HCT116 (cell line): Measurements from ENCODE around the gene SYT7. TPM values are rescaled to one million over a fixed set of nuclear protein-coding genes. Genes with fewer than 3 reads are reported as not detected.

Source experiments
- ATAC-seq: fragments of 200-7000 bp; cut with Tn5 transposase; 2 replicates; pipeline ENCODE4 v1.9.1; 2020; ENCODE audit warnings: mild to moderate bottlenecking, moderate library complexity
- BruUV-seq: library from RNA; stranded (reverse); fragments of 400-500 nt; replicated peaks from 2 replicates; lab custom pipeline; 2021; lab: Mats Ljungman, UMichigan
- CTCF ChIA-PET: fragments of 300-600 bp; sonication (Branson Sonifier 250); formaldehyde crosslinking; loops from one replicate; lab custom pipeline; 2021; ENCODE audit warnings: antibody characterized with exemption; lab: Charles Lee
- POLR2A ChIA-PET: fragments of 300-600, 350-600 bp; sonication (Branson Sonifier 250); formaldehyde crosslinking; loops from one replicate; lab custom pipeline; 2021; ENCODE audit warnings: antibody characterized with exemption; lab: Charles Lee
- RAD21 ChIA-PET, 2 experiments: fragments of 300-600 bp; sonication (Branson Sonifier 250); formaldehyde crosslinking; loops; one replicate each; lab custom pipeline; 2023; ENCODE audit warnings: low total read pairs in 2 of 2; ENCODE audit not compliant: uncharacterized antibody in 2 of 2, unreplicated experiment in 2 of 2, low non-redundant PET in 1 of 2; lab: Charles Lee
- DNase-seq: peaks from one replicate; pipeline ENCODE4 v3.0.0-alpha.2; 2010; ENCODE audit warnings: low read depth, low spot score
- H2AFZ ChIP-seq: fragments of 200-600 bp; shearing (Covaris generic), sonication (generic); 2 replicates; pipeline ENCODE4 v1.6.1; 2017; ENCODE audit warnings: low read depth, mixed run types, mixed read lengths, antibody characterized with exemption, low read length; ENCODE audit not compliant: poor library complexity, severe bottlenecking
- H3K27ac ChIP-seq: 2 replicates; pipeline ENCODE4 v1.5.1; 2012; ENCODE audit warnings: low read depth, low read length
- H3K27me3 ChIP-seq: fragments of 200-600 bp; sonication (generic); 2 replicates; pipeline ENCODE4 v1.6.1; 2016; ENCODE audit warnings: mixed run types, low read length, mixed read lengths; ENCODE audit not compliant: insufficient read depth
- H3K36me3 ChIP-seq, 2 experiments: fragments of 200-500 bp in 1 of 2; fragments of 200-600 bp in 1 of 2; sonication (Bioruptor generic) in 1 of 2; sonication (generic) in 1 of 2; 2 replicates each; pipeline versions ENCODE4 v1.5.1 to v1.6.1; 2014 to 2016; ENCODE audit warnings: low read length in 2 of 2, inconsistent platforms in 1 of 2, mixed read lengths in 1 of 2, mixed run types in 1 of 2; ENCODE audit not compliant: insufficient read depth in 2 of 2, control insufficient read depth in 1 of 2
- H3K4me1 ChIP-seq, 2 experiments: fragments of 200-600 bp in 1 of 2; sonication (generic) in 1 of 2; 2 replicates each; pipeline versions ENCODE4 v1.5.1 to v1.6.1; 2012 to 2017; ENCODE audit warnings: low read length in 2 of 2, inconsistent platforms in 1 of 2, mild to moderate bottlenecking in 1 of 2, mixed read lengths in 1 of 2, mixed run types in 1 of 2, moderate library complexity in 1 of 2; ENCODE audit not compliant: insufficient read depth in 2 of 2, control insufficient read depth in 1 of 2
- H3K4me2 ChIP-seq: fragments of 200-600 bp; sonication (generic); 2 replicates; pipeline ENCODE4 v1.6.1; 2017; ENCODE audit warnings: mixed run types, low read length, mixed read lengths
- H3K4me3 ChIP-seq, 2 experiments: fragments of 200-600 bp in 1 of 2; sonication (generic) in 1 of 2; replicated peaks in 1 of 2; 2 replicates each; pipeline ENCODE4 v1.5.1; 2011 to 2016; ENCODE audit warnings: low read length in 2 of 2, control low read depth in 1 of 2, low read depth in 1 of 2, mild to moderate bottlenecking in 1 of 2, mixed read lengths in 1 of 2, mixed run types in 1 of 2
- H3K79me2 ChIP-seq: fragments of 200-600 bp; sonication (generic); 2 replicates; pipeline ENCODE4 v1.6.1; 2017; ENCODE audit warnings: mild to moderate bottlenecking, mixed run types, low read length, moderate library complexity, mixed read lengths; ENCODE audit not compliant: insufficient read depth
- H3K9ac ChIP-seq: fragments of 200-600 bp; sonication (generic); 2 replicates; pipeline ENCODE4 v1.6.1; 2016; ENCODE audit warnings: low read length, mixed read lengths
- H3K9me2 ChIP-seq: fragments of 200-600 bp; sonication (generic), shearing (Covaris generic); 2 replicates; pipeline ENCODE4 v1.6.1; 2017; ENCODE audit warnings: mixed run types, mild to moderate bottlenecking, moderate library complexity; ENCODE audit not compliant: insufficient read depth
- H3K9me3 ChIP-seq, 2 experiments: fragments of 200-500 bp in 1 of 2; fragments of 200-600 bp in 1 of 2; sonication (Bioruptor generic) in 1 of 2; sonication (generic) in 1 of 2; 2 replicates each; pipeline ENCODE4 v1.6.1; 2014 to 2017; ENCODE audit warnings: low read length in 2 of 2, mixed read lengths in 2 of 2, inconsistent platforms in 1 of 2, low read depth in 1 of 2, mild to moderate bottlenecking in 1 of 2, mixed run types in 1 of 2, moderate library complexity in 1 of 2; ENCODE audit not compliant: control insufficient read depth in 1 of 2, insufficient read depth in 1 of 2
- H4K20me1 ChIP-seq: fragments of 200-600 bp; sonication (generic), shearing (Covaris generic); 2 replicates; pipeline ENCODE4 v1.6.1; 2017; ENCODE audit warnings: mixed run types, mild to moderate bottlenecking, moderate library complexity; ENCODE audit not compliant: insufficient read depth
- ATF3 ChIP-seq: IDR thresholded peaks from 2 replicates; pipeline ENCODE4 v1.6.1; 2012
- CBX3 ChIP-seq: IDR thresholded peaks from 2 replicates; pipeline ENCODE4 v1.6.1; 2012; ENCODE audit warnings: low read depth
- CEBPB ChIP-seq: IDR thresholded peaks from 2 replicates; pipeline ENCODE4 v1.6.1; 2012; ENCODE audit warnings: low read depth
- EZH2 ChIP-seq: fragments of 200-600 bp; sonication (generic); IDR thresholded peaks from 2 replicates; pipeline ENCODE4 v1.6.1; 2017; ENCODE audit warnings: antibody characterized with exemption, mixed run types
- FOSL1 ChIP-seq: IDR thresholded peaks from 2 replicates; pipeline ENCODE4 v1.6.1; 2012; ENCODE audit warnings: low read depth
- POLR2A ChIP-seq: IDR thresholded peaks from 2 replicates; pipeline ENCODE4 v1.7.0; 2011; ENCODE audit warnings: borderline replicate concordance; ENCODE audit not compliant: insufficient read depth, insufficient read length; ENCODE audit errors: extremely low read depth
- POLR2AphosphoS5 ChIP-seq: IDR thresholded peaks from 2 replicates; pipeline ENCODE4 v1.6.1; 2011; ENCODE audit warnings: mild to moderate bottlenecking, low read depth, low read length, moderate library complexity
- SP1 ChIP-seq: IDR thresholded peaks from 2 replicates; pipeline ENCODE4 v1.6.1; 2012; ENCODE audit warnings: low read depth
- SRF ChIP-seq: IDR thresholded peaks from 2 replicates; pipeline ENCODE4 v1.6.1; 2012; ENCODE audit warnings: low read depth
- TCF7L2 ChIP-seq: IDR thresholded peaks from 2 replicates; pipeline ENCODE4 v1.7.0; 2011; ENCODE audit warnings: borderline replicate concordance, inconsistent platforms; ENCODE audit not compliant: insufficient read depth, insufficient read length; ENCODE audit errors: extremely low read depth
- YY1 ChIP-seq: IDR thresholded peaks from 2 replicates; pipeline ENCODE4 v1.6.1; 2011; ENCODE audit warnings: low read length, low read depth, moderate library complexity, mild to moderate bottlenecking; ENCODE audit not compliant: insufficient replicate concordance; ENCODE audit errors: extremely low read depth
- intact Hi-C: fragments of 100-400 bp; cut with micrococcal nuclease; formaldehyde crosslinking; loops from 2 replicates; pipeline ENCODE4 v1.10.0; 2022
- total RNA-seq: library from RNA; stranded (reverse); gene quantifications from one replicate; pipeline ENCODE4 v1.2.1, GENCODE V29; 2021; ENCODE audit not compliant: unreplicated experiment
- TF ChIP-seq, protein P1 (sequence below): IDR thresholded peaks from 2 replicates; pipeline ENCODE4 v1.6.1; 2012
- TF ChIP-seq, protein P2 (sequence below): IDR thresholded peaks from 2 replicates; pipeline ENCODE4 v1.6.1; 2011; ENCODE audit warnings: mild to moderate bottlenecking, low read length, moderate library complexity; ENCODE audit not compliant: insufficient replicate concordance; ENCODE audit errors: extremely low read depth

SYT7 gene
- total RNA-seq, 1 experiment from 2014 or later, result 27.4 TPM

GRCh38 chr11:61540528-61540927, 40.3 kb downstream of the SYT7 start:
- H3K36me3 ChIP-seq, result no peaks in the 10 kb centered on the region; a peak in 1 of 4 replicates
- ATAC-seq, result no peak
- no peak for DNase-seq
- no peak overlapping the region for H3K9ac ChIP-seq
- H3K4me3 ChIP-seq, result no peak overlapping the region
- H3K27me3 ChIP-seq, result no peaks in the 10 kb centered on the region
- no peak for TF ChIP-seq POLR2A
- no peak for TF ChIP-seq FOSL1
- no peak for TF ChIP-seq CBX3
- TF ChIP-seq TCF7L2, result no peak
- TF ChIP-seq POLR2AphosphoS5, result no peak
- TF ChIP-seq, protein P1, sequence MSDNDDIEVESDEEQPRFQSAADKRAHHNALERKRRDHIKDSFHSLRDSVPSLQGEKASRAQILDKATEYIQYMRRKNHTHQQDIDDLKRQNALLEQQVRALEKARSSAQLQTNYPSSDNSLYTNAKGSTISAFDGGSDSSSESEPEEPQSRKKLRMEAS, result no peak
- no peak for TF ChIP-seq CEBPB
- no peak for TF ChIP-seq SRF
- TF ChIP-seq ATF3, result no peak
- TF ChIP-seq EZH2, result no peak
- TF ChIP-seq, protein P2, sequence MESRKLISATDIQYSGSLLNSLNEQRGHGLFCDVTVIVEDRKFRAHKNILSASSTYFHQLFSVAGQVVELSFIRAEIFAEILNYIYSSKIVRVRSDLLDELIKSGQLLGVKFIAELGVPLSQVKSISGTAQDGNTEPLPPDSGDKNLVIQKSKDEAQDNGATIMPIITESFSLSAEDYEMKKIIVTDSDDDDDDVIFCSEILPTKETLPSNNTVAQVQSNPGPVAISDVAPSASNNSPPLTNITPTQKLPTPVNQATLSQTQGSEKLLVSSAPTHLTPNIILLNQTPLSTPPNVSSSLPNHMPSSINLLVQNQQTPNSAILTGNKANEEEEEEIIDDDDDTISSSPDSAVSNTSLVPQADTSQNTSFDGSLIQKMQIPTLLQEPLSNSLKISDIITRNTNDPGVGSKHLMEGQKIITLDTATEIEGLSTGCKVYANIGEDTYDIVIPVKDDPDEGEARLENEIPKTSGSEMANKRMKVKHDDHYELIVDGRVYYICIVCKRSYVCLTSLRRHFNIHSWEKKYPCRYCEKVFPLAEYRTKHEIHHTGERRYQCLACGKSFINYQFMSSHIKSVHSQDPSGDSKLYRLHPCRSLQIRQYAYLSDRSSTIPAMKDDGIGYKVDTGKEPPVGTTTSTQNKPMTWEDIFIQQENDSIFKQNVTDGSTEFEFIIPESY, result no peak
- TF ChIP-seq SP1, result no peak
- no peak for TF ChIP-seq YY1
- H3K79me2 ChIP-seq, result no peaks in the 10 kb centered on the region
- no peaks in the 10 kb centered on the region for H3K9me3 ChIP-seq
- ChIA-PET POLR2A (no interaction called here), RAD21 (no interaction called here), CTCF (no interaction called here)
- no peaks in the 10 kb centered on the region for H4K20me1 ChIP-seq
- intact Hi-C loops, result no loop called here
- no TSS peak for BruUV-seq
- H3K4me2 ChIP-seq, result no peak overlapping the region
- H3K9me2 ChIP-seq, result no peaks in the 10 kb centered on the region
- H3K4me1 ChIP-seq, result peaks cover 6 to 23% of the 10 kb centered on the region in 2 experiments
- H2AFZ ChIP-seq, result no peak overlapping the region
- no peak overlapping the region for H3K27ac ChIP-seq
